ENCODE measurements around the gene NAMPT.
A peak's percentile ranks its signal among the peaks of the same experiment; 100 is the strongest.
"Not testable (repeated sequence)": the region's sequence is repeated elsewhere in the genome, so short reads cannot be mapped to it uniquely, and the experiment has no call there.

Gene NAMPT

GRCh38 chr7:106284714-106285050 lies at the start of gene NAMPT:
Gene NAMPT (minus strand): TSS chr7:106284983. CDS start chr7:106284884, 99 bp downstream.
- Histone ChIP-seq H3K4me3 (ENCODE audit: low read length) (peak within 1 kb of the TSS; percentile 99), H3K4me1 (ENCODE audit: control insufficient read depth, insufficient read depth, low read length) (peaks cover 13% of the 10 kb centered on the region), H3K36me3 (ENCODE audit: control insufficient read depth, insufficient read depth, low read length) (no peaks in the 10 kb centered on the region), H3K9ac (ENCODE audit: low read length) (peak within 1 kb of the TSS; percentile 97), H3K27ac (ENCODE audit: low read depth, low read length) (peak within 1 kb of the TSS; percentile 98), H3K27me3 (ENCODE audit: control insufficient read depth, insufficient read depth, low read length) (no peaks in the 10 kb centered on the region)

GRCh38 chr7:106332201-106332600 lies 47.4 kb upstream of the NAMPT start:
- no peaks in the 10 kb centered on the region for H3K36me3 ChIP-seq (ENCODE audit: control insufficient read depth, insufficient read depth, low read length)
- H3K9ac ChIP-seq (ENCODE audit: low read length), result no peak overlapping the region
- no peak overlapping the region for H3K4me3 ChIP-seq (ENCODE audit: low read length)
- no peaks in the 10 kb centered on the region for H3K4me1 ChIP-seq (ENCODE audit: control insufficient read depth, insufficient read depth, low read length)
- no peaks in the 10 kb centered on the region for H3K27me3 ChIP-seq (ENCODE audit: control insufficient read depth, insufficient read depth, low read length)
- H3K27ac ChIP-seq (ENCODE audit: low read depth, low read length), result no peak overlapping the region

GRCh38 chr7:106331441-106332175 lies 46.8 kb upstream of the NAMPT start:
- Histone ChIP-seq H3K4me1 (ENCODE audit: control insufficient read depth, insufficient read depth, low read length) (no peaks in the 10 kb centered on the region), H3K36me3 (ENCODE audit: control insufficient read depth, insufficient read depth, low read length) (no peaks in the 10 kb centered on the region), H3K4me3 (ENCODE audit: low read length) (no peak overlapping the region), H3K9ac (ENCODE audit: low read length) (no peak overlapping the region), H3K27ac (ENCODE audit: low read depth, low read length) (no peak overlapping the region), H3K27me3 (ENCODE audit: control insufficient read depth, insufficient read depth, low read length) (no peaks in the 10 kb centered on the region)

- no peak overlapping the region for H3K9ac ChIP-seq (ENCODE audit: low read length)
- H3K27me3 ChIP-seq (ENCODE audit: control insufficient read depth, insufficient read depth, low read length), result no peaks in the 10 kb centered on the region
- H3K36me3 ChIP-seq (ENCODE audit: control insufficient read depth, insufficient read depth, low read length), result no peaks in the 10 kb centered on the region
- no peak overlapping the region for H3K27ac ChIP-seq (ENCODE audit: low read depth, low read length)
- no peak overlapping the region for H3K4me3 ChIP-seq (ENCODE audit: low read length)
- H3K4me1 ChIP-seq (ENCODE audit: control insufficient read depth, insufficient read depth, low read length), result no peaks in the 10 kb centered on the region
Measured at GRCh38 chr7:106329971-106330733, 45.4 kb upstream of the NAMPT start.

- Histone ChIP-seq H3K27me3 (ENCODE audit: control insufficient read depth, insufficient read depth, low read length) (no peaks in the 10 kb centered on the region), H3K4me1 (ENCODE audit: control insufficient read depth, insufficient read depth, low read length) (no peaks in the 10 kb centered on the region), H3K4me3 (ENCODE audit: low read length) (no peak overlapping the region), H3K36me3 (ENCODE audit: control insufficient read depth, insufficient read depth, low read length) (no peaks in the 10 kb centered on the region), H3K27ac (ENCODE audit: low read depth, low read length) (no peak overlapping the region), H3K9ac (ENCODE audit: low read length) (no peak overlapping the region)
Measured at GRCh38 chr7:106329408-106329807, 44.6 kb upstream of the NAMPT start.

GRCh38 chr7:106327538-106328481 lies 43.0 kb upstream of the NAMPT start:
- H3K27ac ChIP-seq (ENCODE audit: low read depth, low read length), result no peak overlapping the region
- H3K9ac ChIP-seq (ENCODE audit: low read length), result no peak overlapping the region
- no peaks in the 10 kb centered on the region for H3K36me3 ChIP-seq (ENCODE audit: control insufficient read depth, insufficient read depth, low read length)
- no peaks in the 10 kb centered on the region for H3K4me1 ChIP-seq (ENCODE audit: control insufficient read depth, insufficient read depth, low read length)
- H3K27me3 ChIP-seq (ENCODE audit: control insufficient read depth, insufficient read depth, low read length), result no peaks in the 10 kb centered on the region
- no peak overlapping the region for H3K4me3 ChIP-seq (ENCODE audit: low read length)

- H3K4me3 ChIP-seq (ENCODE audit: low read length), result no peak overlapping the region
- no peaks in the 10 kb centered on the region for H3K4me1 ChIP-seq (ENCODE audit: control insufficient read depth, insufficient read depth, low read length)
- H3K9ac ChIP-seq (ENCODE audit: low read length), result no peak overlapping the region
- no peaks in the 10 kb centered on the region for H3K36me3 ChIP-seq (ENCODE audit: control insufficient read depth, insufficient read depth, low read length)
- no peak overlapping the region for H3K27ac ChIP-seq (ENCODE audit: low read depth, low read length)
- H3K27me3 ChIP-seq (ENCODE audit: control insufficient read depth, insufficient read depth, low read length), result no peaks in the 10 kb centered on the region
Measured at GRCh38 chr7:106326594-106327537, 42.1 kb upstream of the NAMPT start.

GRCh38 chr7:106324509-106324908 lies 39.7 kb upstream of the NAMPT start:
- H3K4me3 ChIP-seq (ENCODE audit: low read length); H3K27me3 ChIP-seq (ENCODE audit: control insufficient read depth, insufficient read depth, low read length); H3K36me3 ChIP-seq (ENCODE audit: control insufficient read depth, insufficient read depth, low read length); H3K27ac ChIP-seq (ENCODE audit: low read depth, low read length); H3K4me1 ChIP-seq (ENCODE audit: control insufficient read depth, insufficient read depth, low read length); H3K9ac ChIP-seq (ENCODE audit: low read length): not testable (repeated sequence)

GRCh38 chr7:106320254-106320770 lies 35.5 kb upstream of the NAMPT start:
- not testable (repeated sequence) for H3K4me1 ChIP-seq (ENCODE audit: control insufficient read depth, insufficient read depth, low read length); H3K27ac ChIP-seq (ENCODE audit: low read depth, low read length); H3K4me3 ChIP-seq (ENCODE audit: low read length); H3K36me3 ChIP-seq (ENCODE audit: control insufficient read depth, insufficient read depth, low read length); H3K9ac ChIP-seq (ENCODE audit: low read length); H3K27me3 ChIP-seq (ENCODE audit: control insufficient read depth, insufficient read depth, low read length)

GRCh38 chr7:106318482-106318881 lies 33.7 kb upstream of the NAMPT start:
- H3K36me3 ChIP-seq (ENCODE audit: control insufficient read depth, insufficient read depth, low read length), result no peaks in the 10 kb centered on the region
- no peak overlapping the region for H3K27ac ChIP-seq (ENCODE audit: low read depth, low read length)
- H3K9ac ChIP-seq (ENCODE audit: low read length), result no peak overlapping the region
- no peak overlapping the region for H3K4me3 ChIP-seq (ENCODE audit: low read length)
- no peaks in the 10 kb centered on the region for H3K4me1 ChIP-seq (ENCODE audit: control insufficient read depth, insufficient read depth, low read length)
- no peaks in the 10 kb centered on the region for H3K27me3 ChIP-seq (ENCODE audit: control insufficient read depth, insufficient read depth, low read length)

- no peak overlapping the region for H3K9ac ChIP-seq (ENCODE audit: low read length)
- no peak overlapping the region for H3K4me3 ChIP-seq (ENCODE audit: low read length)
- H3K27ac ChIP-seq (ENCODE audit: low read depth, low read length), result no peak overlapping the region
- no peaks in the 10 kb centered on the region for H3K4me1 ChIP-seq (ENCODE audit: control insufficient read depth, insufficient read depth, low read length)
- no peaks in the 10 kb centered on the region for H3K36me3 ChIP-seq (ENCODE audit: control insufficient read depth, insufficient read depth, low read length)
- H3K27me3 ChIP-seq (ENCODE audit: control insufficient read depth, insufficient read depth, low read length), result no peaks in the 10 kb centered on the region
Measured at GRCh38 chr7:106317971-106318370, 33.2 kb upstream of the NAMPT start.
